SJCRH30 (cell line): Measurements from ENCODE around the gene CR1. TPM values are rescaled to one million over a fixed set of nuclear protein-coding genes. Genes with fewer than 3 reads are reported as not detected.

ENCODE experiments used
- DNase-seq, 2 experiments: peaks; one replicate each; pipeline ENCODE4 v3.0.0-alpha.2; 2015 to 2020
- H3K27ac ChIP-seq: fragments of 250-450 bp; sonication (Bioruptor Pico); 2 replicates; pipeline ENCODE4 v1.5.1; 2020; ENCODE audit warnings: mild to moderate bottlenecking, moderate library complexity
- H3K27me3 ChIP-seq: fragments of 250-450 bp; sonication (Bioruptor Pico); 2 replicates; pipeline ENCODE4 v1.5.1; 2020; ENCODE audit warnings: mild to moderate bottlenecking, moderate library complexity
- H3K36me3 ChIP-seq: fragments of 250-450 bp; sonication (Bioruptor Pico); 2 replicates; pipeline ENCODE4 v1.5.1; 2020; ENCODE audit warnings: mild to moderate bottlenecking, moderate library complexity
- H3K4me1 ChIP-seq: fragments of 250-450 bp; sonication (Bioruptor Pico); 2 replicates; pipeline ENCODE4 v1.5.1; 2020; ENCODE audit warnings: mild to moderate bottlenecking, moderate library complexity
- H3K4me3 ChIP-seq: fragments of 250-450 bp; sonication (Bioruptor Pico); 2 replicates; pipeline ENCODE4 v1.5.1; 2020; ENCODE audit warnings: mild to moderate bottlenecking, moderate library complexity
- H3K9me3 ChIP-seq: fragments of 250-450 bp; sonication (Bioruptor Pico); replicated peaks from 2 replicates; pipeline ENCODE4 v1.5.1; 2020; ENCODE audit warnings: mild to moderate bottlenecking, moderate library complexity
- total RNA-seq: library from RNA; depleted of rRNA; stranded (reverse); fragments of >200 nt; shearing (Covaris generic); gene quantifications from 2 replicates; pipeline ENCODE4 v1.2.3, GENCODE V29; 2014; rRNA removed

CR1 gene
- 0.16 TPM in 1 of 2 replicates, not detected in the other for total RNA-seq

DNA sequence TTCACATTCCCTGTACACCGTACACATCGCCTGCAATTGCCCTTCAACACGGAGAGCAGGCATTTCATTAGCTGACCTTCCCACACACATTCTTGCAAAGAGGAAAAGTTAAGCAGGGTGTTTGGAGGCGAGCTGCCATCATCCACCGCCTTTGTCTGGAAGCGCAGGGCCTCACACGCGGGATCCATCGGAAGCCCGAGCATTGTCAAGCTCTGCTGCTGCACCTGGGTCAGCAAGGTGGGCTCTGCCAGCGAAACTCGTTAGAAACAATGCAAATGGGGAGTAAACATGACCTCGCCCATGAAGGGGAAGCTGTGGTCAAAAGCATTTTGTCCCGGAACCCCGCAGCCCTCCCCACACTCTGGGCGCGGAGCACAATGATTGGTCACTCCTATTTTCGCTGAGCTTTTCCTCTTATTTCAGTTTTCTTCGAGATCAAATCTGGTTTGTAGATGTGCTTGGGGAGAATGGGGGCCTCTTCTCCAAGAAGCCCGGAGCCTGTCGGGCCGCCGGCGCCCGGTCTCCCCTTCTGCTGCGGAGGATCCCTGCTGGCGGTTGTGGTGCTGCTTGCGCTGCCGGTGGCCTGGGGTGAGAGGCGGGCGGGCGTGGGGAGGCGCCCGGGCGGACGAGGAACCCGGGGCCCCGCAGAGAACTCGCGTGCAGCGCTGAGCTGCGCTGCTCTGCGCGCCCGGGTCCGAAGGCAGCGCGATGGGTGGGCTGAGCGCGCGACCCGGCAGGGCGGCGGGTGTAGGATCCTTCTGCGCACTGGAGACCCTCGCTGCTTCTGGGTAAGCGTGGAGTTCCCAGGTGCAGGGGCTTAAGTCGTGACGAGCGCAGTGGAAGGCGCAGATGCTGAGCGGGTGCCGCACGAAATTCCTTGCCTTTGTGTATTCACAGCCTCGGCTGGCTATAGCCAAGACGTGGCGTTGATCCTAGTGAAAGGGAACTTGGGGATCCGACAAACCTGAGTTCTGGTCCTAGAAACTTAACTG, at the start of gene CR1:
TSS of gene CR1 (plus strand) at position 357 of the 992 bp plus-strand sequence. CDS start at position 468, 111 bp downstream.
- Histone ChIP-seq H3K9me3 (no peaks in the 10 kb centered on the region), H3K27me3 (peaks cover 29% of the 10 kb centered on the region), H3K4me1 (no peaks in the 10 kb centered on the region), H3K27ac (no peak within 1 kb of the TSS), H3K4me3 (no peak within 1 kb of the TSS), H3K36me3 (no peaks in the 10 kb centered on the region)
- DNase-seq = no peak

DNA sequence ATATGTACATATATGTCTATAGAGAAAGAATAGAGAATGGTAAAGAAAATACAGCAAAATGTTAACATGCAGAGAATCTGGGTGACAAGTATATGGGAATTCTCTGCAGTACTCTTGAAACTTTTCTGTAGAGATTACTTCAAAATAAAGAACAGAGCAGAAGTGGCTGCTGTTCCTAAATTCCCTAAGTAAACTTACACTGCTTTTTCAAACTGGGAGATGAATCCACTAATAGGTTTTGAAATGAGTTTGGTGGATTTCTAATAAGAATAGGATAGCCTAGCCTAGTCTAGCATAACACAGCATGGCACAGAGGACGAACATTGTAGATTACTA, 42.3 kb upstream of the CR1 start:
- no peak for DNase-seq
- Histone ChIP-seq H3K27me3 (peaks cover 4% of the 10 kb centered on the region; the same call in 1 of the 2 replicates), H3K4me1 (no peaks in the 10 kb centered on the region), H3K36me3 (no peaks in the 10 kb centered on the region), H3K27ac (no peak overlapping the region), H3K9me3 (no peaks in the 10 kb centered on the region), H3K4me3 (no peak overlapping the region)

DNA sequence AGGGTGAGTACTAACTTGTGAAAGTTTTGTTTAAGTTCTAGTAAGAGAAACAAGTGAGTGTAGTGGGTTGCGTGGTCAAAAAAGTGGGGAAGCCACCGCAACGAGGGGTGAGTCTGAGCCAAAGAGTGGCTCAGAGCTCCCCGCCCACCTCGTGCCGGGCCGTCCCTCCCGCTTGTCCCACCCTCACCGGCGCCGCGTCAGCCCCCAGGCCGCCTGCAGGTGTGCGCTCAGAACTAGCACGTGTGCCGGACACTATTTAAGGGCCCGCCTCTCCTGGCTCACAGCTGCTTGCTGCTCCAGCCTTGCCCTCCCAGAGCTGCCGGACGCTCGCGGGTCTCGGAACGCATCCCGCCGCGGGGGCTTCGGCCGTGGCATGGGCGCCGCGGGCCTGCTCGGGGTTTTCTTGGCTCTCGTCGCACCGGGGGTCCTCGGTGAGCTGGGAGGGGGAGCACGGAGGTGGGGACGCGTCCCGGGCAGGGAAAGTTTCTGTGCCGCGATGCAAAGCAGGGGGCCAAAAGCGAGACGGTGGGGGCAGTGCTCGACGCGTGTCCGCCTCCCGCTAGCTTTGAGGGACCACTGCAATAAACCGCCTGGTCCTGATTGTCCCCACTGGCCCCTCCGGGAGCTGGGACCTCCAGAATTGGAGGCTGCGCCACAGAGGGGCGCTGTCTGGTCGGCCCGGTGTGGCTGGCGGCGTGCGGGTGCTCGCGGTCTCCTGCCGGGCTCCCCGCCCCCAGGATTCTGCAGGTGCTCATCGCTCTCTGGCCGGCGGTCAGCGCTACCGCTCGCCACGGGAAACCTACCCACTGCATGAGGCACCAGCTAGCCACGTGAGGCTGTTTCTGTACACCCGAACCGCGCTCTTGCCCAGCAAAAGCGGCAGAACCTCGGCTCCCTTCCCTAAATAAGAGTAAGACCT, 41.7 kb upstream of the CR1 start, which contains the start of gene CR2:
TSS of gene CR2 (plus strand) at position 283 of the 919 bp plus-strand sequence. CDS start at position 374, 91 bp downstream.
- no peaks in the 10 kb centered on the region for H3K9me3 ChIP-seq
- no peak within 1 kb of the TSS for H3K4me3 ChIP-seq
- no peak within 1 kb of the TSS for H3K27ac ChIP-seq
- no peaks in the 10 kb centered on the region for H3K36me3 ChIP-seq
- peaks cover 4% of the 10 kb centered on the region; the same call in 1 of the 2 replicates for H3K27me3 ChIP-seq
- DNase-seq = no peak
- H3K4me1 ChIP-seq = no peaks in the 10 kb centered on the region

DNA sequence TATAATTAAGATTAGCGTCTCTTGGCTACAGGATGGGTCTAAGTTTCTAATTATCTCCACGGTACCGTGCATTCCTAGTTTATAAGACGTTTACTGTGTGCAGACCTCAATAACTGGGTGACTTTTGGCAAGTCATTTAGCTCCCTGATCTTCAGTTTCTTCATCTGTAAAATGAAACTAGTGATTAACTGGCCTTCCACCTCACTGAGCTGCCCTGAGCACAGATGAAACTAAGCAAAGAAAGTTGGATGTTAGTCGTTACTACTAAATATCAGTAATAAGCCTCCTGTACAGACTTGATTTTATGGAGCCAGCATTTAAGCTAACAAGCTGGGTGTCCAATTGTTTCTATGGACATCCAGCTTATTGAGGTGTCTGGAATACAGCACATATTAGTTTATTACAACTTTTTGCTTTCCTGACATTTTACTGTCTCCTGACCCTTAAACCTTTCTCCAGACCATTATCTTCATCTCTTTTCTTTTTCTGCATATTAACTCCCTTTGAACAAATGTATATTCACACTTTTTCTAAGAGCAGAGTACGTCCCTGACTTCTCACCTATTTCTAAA, 40.7 kb upstream of the CR1 start:
- Histone ChIP-seq H3K4me3 (no peak overlapping the region), H3K27ac (no peak overlapping the region), H3K4me1 (no peaks in the 10 kb centered on the region), H3K27me3 (peaks cover 12% of the 10 kb centered on the region), H3K9me3 (no peaks in the 10 kb centered on the region), H3K36me3 (no peaks in the 10 kb centered on the region)
- DNase-seq = no peak

DNA sequence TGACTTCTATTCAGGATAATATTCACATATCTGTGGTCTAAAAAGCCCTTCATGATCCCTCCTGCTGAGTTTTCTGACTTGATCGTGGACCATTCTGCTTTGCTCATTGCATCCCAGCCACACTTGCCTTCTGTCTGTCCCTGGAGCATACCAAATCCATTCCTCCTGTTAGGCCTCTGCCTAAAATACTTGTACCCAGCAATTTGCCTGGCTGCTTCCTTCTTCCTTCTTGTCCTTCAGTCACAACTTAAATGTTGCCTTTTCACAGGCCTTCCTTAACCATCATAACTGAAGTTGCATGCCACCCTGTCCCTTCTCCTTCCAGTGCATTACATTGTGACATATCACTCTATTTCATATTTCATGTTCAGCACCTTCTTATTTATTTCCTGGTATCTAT, 37.5 kb upstream of the CR1 start:
- Histone ChIP-seq H3K27me3 (peaks cover 8% of the 10 kb centered on the region; the same call in 1 of the 2 replicates), H3K27ac (no peak overlapping the region), H3K4me3 (no peak overlapping the region), H3K9me3 (no peaks in the 10 kb centered on the region), H3K4me1 (no peaks in the 10 kb centered on the region), H3K36me3 (no peaks in the 10 kb centered on the region)
- DNase-seq = no peak

DNA sequence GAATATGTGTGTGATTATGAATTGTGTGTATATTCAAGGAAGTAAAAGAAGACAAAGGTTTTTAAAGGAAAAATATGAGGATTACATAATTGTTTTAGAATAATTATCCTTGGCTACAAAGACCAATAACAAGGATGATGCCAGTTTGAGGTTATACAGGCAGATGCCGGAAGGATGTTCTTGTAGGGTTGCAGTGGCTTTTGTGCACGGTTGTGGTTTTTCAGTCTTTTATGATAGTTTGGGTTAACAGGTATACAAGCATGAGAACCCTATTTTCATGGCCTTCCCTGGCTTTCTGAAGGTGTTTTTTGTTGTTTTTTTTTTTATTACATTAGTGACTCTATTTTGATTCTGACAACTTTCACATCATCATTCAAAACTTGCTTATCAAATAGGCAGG, 36.9 kb upstream of the CR1 start:
- H3K4me3 ChIP-seq = no peak overlapping the region
- no peak overlapping the region for H3K27ac ChIP-seq
- peaks cover 8% of the 10 kb centered on the region; the same call in 1 of the 2 replicates for H3K27me3 ChIP-seq
- H3K9me3 ChIP-seq = no peaks in the 10 kb centered on the region
- H3K4me1 ChIP-seq = no peaks in the 10 kb centered on the region
- no peak for DNase-seq
- no peaks in the 10 kb centered on the region for H3K36me3 ChIP-seq

DNA sequence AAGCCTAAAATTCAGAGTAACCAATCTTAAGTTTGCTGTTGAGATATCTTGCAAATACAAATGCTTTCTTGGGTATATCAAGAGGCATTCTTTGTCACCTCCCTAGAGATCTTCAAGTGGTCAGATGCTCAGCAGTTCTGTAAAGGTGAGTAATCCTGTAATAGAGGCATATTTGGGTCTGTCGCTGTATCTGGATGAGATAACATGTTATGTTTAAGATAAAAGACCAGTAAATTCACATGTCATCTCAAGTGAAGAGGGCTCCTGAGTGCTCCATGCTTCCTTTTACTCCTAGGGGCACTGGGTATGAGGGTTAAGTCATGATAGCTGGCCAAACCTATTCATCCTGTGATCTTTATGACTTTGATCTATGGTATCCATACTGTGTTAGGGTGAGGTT, 34.3 kb upstream of the CR1 start:
- Histone ChIP-seq H3K27me3 (peaks cover 8% of the 10 kb centered on the region; the same call in 1 of the 2 replicates), H3K4me1 (peaks cover 4% of the 10 kb centered on the region; the same call in 1 of the 2 replicates), H3K36me3 (no peaks in the 10 kb centered on the region), H3K4me3 (no peak overlapping the region), H3K27ac (no peak overlapping the region), H3K9me3 (no peaks in the 10 kb centered on the region)
- no peak for DNase-seq

DNA sequence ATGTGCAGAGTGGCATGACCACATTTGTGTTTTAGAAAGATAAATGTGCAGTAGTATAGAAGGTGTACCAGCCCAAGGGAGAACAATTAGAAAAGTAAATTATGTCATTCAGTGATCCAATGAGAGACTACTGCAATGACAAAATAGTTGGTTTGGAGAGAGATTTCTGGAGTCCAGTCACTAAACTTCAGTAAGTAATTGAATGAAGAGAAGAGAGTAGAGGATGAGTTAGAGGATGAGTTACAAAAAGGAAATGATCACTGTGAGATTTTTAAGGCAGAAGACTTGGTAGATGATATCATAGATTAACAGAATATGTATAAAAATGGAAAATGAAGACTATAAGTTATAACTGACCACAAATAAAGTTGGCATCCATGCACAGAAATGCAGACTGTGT, 33.4 kb upstream of the CR1 start:
- no peak overlapping the region for H3K27ac ChIP-seq
- no peak overlapping the region for H3K4me3 ChIP-seq
- no peaks in the 10 kb centered on the region for H3K36me3 ChIP-seq
- H3K9me3 ChIP-seq = no peaks in the 10 kb centered on the region
- peaks cover 8% of the 10 kb centered on the region; the same call in 1 of the 2 replicates for H3K27me3 ChIP-seq
- peaks cover 4% of the 10 kb centered on the region; the same call in 1 of the 2 replicates for H3K4me1 ChIP-seq
- DNase-seq = no peak

DNA sequence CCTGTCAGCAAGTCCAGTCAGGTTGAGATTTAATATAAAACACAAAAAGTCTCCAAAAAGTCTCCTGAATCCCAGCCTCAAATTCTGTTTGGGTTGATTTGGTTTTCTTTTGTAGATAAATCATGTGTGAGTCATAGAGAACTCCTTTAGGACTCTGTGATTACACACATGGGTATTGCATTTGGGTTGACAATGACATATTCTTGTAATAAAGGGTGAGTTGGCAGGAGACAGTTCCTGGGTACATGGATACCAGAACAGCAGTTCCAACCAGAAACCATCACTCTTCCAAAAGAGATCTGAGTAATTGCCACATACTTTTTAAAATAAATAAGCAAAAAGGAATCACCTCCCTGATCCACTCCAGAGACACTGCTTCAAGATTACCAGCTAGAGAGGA, 32.9 kb upstream of the CR1 start:
- peaks cover 8% of the 10 kb centered on the region; the same call in 1 of the 2 replicates for H3K27me3 ChIP-seq
- H3K36me3 ChIP-seq = no peaks in the 10 kb centered on the region
- no peak overlapping the region for H3K27ac ChIP-seq
- H3K9me3 ChIP-seq = no peaks in the 10 kb centered on the region
- H3K4me1 ChIP-seq = peaks cover 4% of the 10 kb centered on the region; the same call in 1 of the 2 replicates
- DNase-seq = no peak
- no peak overlapping the region for H3K4me3 ChIP-seq

DNA sequence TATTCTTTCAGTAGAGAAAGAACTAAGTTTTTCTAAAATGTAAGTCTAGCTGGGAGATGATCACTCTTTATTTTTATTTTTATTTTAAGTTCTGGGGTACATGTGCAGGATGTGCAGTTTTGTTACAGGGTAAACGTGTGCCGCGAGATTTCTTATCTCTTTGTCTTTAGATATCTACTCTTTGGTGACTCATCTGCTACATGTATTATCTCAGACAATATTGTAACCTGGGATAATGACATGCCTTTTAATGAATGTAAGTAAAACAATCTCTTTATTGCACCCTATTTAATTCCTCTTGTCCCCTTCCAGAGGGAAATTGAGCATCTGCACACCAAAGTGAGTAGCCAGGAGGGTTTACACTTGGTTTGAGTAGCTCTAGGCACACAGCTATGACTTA, 32.4 kb upstream of the CR1 start:
- DNase-seq = no peak
- peaks cover 4% of the 10 kb centered on the region; the same call in 1 of the 2 replicates for H3K4me1 ChIP-seq
- no peaks in the 10 kb centered on the region for H3K36me3 ChIP-seq
- H3K27me3 ChIP-seq = peaks cover 8% of the 10 kb centered on the region; the same call in 1 of the 2 replicates
- no peaks in the 10 kb centered on the region for H3K9me3 ChIP-seq
- H3K4me3 ChIP-seq = no peak overlapping the region
- no peak overlapping the region for H3K27ac ChIP-seq

DNA sequence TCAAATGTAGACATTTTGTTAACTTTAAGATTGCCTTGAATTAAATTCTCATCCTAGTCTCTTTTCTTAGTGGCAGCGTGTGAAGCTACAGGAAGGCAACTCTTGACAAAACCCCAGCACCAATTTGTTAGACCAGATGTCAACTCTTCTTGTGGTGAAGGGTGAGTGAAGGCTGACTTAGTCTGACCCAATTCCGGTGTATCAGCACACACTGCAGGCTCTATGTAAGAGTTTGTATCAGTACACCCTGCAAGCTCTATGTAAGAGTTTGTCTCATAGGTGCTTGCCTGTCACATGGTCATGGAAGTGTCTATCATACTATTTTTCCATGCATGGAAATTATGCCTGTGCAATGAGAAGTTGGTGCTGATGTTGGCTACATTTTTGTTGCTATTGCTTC, 25.0 kb upstream of the CR1 start:
- Histone ChIP-seq H3K9me3 (no peaks in the 10 kb centered on the region), H3K27me3 (peaks cover 6% of the 10 kb centered on the region), H3K4me3 (no peak overlapping the region), H3K4me1 (peaks cover 2% of the 10 kb centered on the region; the same call in 1 of the 2 replicates), H3K36me3 (no peaks in the 10 kb centered on the region), H3K27ac (no peak overlapping the region)
- DNase-seq = no peak

DNA sequence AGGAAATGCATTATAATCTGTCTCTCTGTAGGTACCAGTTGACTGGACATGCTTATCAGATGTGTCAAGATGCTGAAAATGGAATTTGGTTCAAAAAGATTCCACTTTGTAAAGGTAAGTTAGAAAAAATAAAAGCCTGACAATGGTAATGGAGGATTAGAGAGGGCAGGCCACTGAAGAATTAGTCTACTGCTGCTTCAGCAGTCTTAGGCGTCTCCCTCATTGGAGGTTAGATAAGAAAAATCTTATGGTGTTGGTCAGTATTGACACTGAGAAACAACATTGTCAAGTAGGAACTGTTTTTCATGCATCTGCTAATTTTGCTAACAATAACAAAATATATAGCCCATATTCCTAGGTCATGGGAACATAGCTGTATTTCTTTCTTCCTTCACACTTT, 21.7 kb upstream of the CR1 start:
- Histone ChIP-seq H3K36me3 (no peaks in the 10 kb centered on the region), H3K4me3 (no peak overlapping the region), H3K27ac (no peak overlapping the region), H3K4me1 (no peaks in the 10 kb centered on the region), H3K27me3 (peaks cover 5% of the 10 kb centered on the region), H3K9me3 (no peaks in the 10 kb centered on the region)
- DNase-seq = no peak

DNA sequence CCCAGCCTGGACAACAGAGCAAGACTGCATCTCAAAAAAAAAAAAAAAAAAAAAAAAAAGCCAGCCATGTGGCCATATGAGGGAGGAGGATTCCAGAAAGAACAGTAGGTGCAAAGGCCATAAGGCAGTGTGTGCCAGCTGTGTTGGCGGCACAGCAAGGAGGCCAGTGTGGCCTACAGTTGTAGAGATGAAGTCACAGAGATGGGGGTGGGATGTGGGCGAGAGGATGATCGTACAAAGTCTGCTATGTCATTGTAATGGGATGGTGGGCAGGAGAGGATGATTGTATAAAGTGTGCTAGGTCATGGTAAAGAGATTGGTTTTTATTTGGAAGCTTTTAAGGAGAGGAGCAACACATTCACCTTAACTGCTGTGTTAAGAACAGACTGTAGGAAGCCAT, 9.8 kb upstream of the CR1 start:
- no peaks in the 10 kb centered on the region for H3K4me1 ChIP-seq
- no peak overlapping the region for H3K4me3 ChIP-seq

DNA sequence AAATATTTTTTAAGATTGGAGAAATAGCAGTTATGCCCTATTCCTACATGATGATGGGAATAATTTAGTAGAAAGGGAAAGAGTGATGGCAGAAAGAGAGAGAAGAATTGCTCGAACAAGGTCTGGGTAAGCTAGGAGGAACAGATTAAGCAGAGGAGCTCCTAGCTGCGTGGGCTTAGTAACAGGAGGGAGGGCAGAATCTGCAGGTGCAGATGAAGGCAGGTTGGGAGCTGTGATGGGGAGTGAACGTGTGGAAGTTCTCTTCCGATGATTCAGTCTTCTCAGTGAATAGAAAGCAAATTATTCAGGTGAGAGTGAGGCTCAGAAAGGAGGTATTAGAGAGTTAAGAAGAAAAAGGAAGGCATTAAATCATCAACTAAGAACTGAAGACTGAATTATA, 8.3 kb upstream of the CR1 start:
- Histone ChIP-seq H3K4me1 (no peaks in the 10 kb centered on the region), H3K36me3 (no peaks in the 10 kb centered on the region), H3K27ac (no peak overlapping the region), H3K9me3 (no peaks in the 10 kb centered on the region), H3K27me3 (peaks cover 16% of the 10 kb centered on the region), H3K4me3 (no peak overlapping the region)
- DNase-seq = no peak

More for the DNA sequence above, 9.8 kb upstream of the CR1 start:
- H3K27ac ChIP-seq = no peak overlapping the region
- H3K36me3 ChIP-seq = no peaks in the 10 kb centered on the region
- DNase-seq = no peak
- H3K9me3 ChIP-seq = no peaks in the 10 kb centered on the region
- peaks cover 13% of the 10 kb centered on the region for H3K27me3 ChIP-seq
